NCI-H128 (cell line): Measurements from ENCODE around the gene CAMK1G.

Experiments used
- DNase-seq: peaks from one replicate; lab custom pipeline; 2025; ENCODE audit not compliant: unreplicated experiment; lab: John Stamatoyannopoulos, UW

CAMK1G gene

GRCh38 chr1:209657918-209658317, 74.4 kb downstream of the CAMK1G start:
- DNase-seq: no peak

GRCh38 chr1:209659909-209660308, 76.4 kb downstream of the CAMK1G start:
- no peak for DNase-seq

- DNase-seq: no peak
Observed at GRCh38 chr1:209661071-209661470, 77.6 kb downstream of the CAMK1G start.

- DNase-seq: no peak
Observed at GRCh38 chr1:209662879-209663327, 79.4 kb downstream of the CAMK1G start.
